ENCODE results near the gene CBARP. TPM values are rescaled to one million over a fixed set of nuclear protein-coding genes. Genes with fewer than 3 reads are reported as not detected.
A peak's percentile ranks its signal among the peaks of the same experiment; 100 is the strongest.

The CBARP gene
- total and polyA plus RNA-seq, 2 of the 13 experiments (the other 11 are each of a cell fraction or from before 2014, with no cell fraction given), result 1.2 to 1.4 TPM

DNA sequence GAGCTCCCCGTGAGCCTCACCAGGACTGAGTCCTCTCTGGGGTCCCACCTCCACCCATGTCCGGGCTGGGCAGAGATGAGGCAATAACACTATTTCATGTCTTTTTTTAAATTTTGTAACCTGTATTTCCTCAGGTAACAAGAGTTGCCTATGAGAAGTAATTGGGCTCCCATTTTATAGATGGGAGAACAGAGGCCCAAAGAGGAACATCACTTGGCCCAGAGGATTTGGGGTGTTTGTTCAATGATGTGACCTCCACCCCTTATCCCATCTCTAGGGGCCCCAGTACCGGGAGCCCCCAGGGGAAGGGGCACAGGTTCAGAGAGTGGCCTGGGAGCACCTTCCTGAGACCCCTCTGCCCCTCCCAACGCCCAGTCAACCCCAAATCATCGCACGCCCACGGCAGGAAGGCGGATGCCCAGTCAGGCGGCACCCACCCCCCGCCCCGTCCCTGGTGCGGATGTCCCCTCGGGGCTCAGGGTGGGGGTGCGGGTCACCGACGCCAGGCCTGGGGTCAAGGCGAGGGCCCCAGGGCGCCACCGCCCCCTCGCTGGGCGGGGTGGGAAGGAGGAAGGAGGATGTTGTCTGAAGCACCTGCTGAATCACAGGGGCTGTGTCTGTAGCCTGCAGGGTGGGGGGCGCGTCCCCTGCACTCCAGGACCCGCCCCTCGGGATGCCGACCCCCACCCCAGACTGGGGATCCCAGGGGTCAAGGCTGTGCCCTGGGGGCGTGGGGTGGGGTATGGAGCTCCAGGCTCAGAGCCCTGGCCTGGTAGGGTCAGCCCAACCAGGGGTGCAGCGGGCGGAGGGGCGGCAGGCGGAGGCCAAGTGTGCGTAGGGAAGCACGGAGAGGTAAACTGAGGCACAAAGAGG lies 22.3 kb upstream of the CBARP start:
- BruUV-seq (replicated peaks), result no TSS peak
- H3K9ac ChIP-seq (ENCODE audit: insufficient read depth, low read depth, low read length), result peak overlapping the region; percentile 64; the same call in 1 of the 2 replicates
- H3K36me3 ChIP-seq (replicated peaks in 1 of 2; ENCODE audit: control insufficient read depth in 1 of 2, insufficient read depth in 2 of 2, low read length in 2 of 2), result peaks cover 10 to 27% of the 10 kb centered on the region in 2 experiments; a peak in 4 of 5 replicates
- peak; percentile 14 for ATAC-seq
- H3K9me3 ChIP-seq (ENCODE audit: low read length), result no peaks in the 10 kb centered on the region
- no peak overlapping the region for H2AFZ ChIP-seq (ENCODE audit: low read length)
- no peak for FAIRE-seq
- H3K27me3 ChIP-seq (ENCODE audit: control insufficient read depth in 1 of 2, insufficient read depth in 2 of 2, low read length in 2 of 2), result no peaks in the 10 kb centered on the region
- POLR2A ChIA-PET, result interaction anchor here (0.9 to 13.7 kb wide), 6 partner anchors 4 to 143 kb away, joined by 3 to 668 read pairs (median 234); partner anchors contain the start of genes ATP5F1D, CIRBP, FAM174C and MIDN
- peaks cover 7% of the 10 kb centered on the region for H3K79me2 ChIP-seq (ENCODE audit: insufficient read depth, low read length)
- 4% methylated on average over 8 of the region's 33 CpGs for WGBS (ENCODE audit: low lambda C conversion rate)
- CTCF ChIA-PET (ENCODE audit: low intra/inter-chr PET ratio, low total read pairs), result no interaction called here
- DNase-seq (ENCODE audit: low spot score), result no peak
- intact Hi-C loops (cut with micrococcal nuclease; ENCODE audit: unreplicated experiment) (no loop called here), in situ Hi-C loops (cut with HindIII; ENCODE audit: extremely low pct_ligation_motif_present, low pct_unique_long_range_greater_than_20kb) (no loop called here)
- H3K4me3 ChIP-seq (replicated peaks in 1 of 3; ENCODE audit: insufficient read depth in 1 of 3, low read depth in 2 of 3, low read length in 3 of 3), result peak overlapping the region; percentile 19 to 67 (median 46); a peak in 4 of 6 replicates
- peaks cover 37% of the 10 kb centered on the region; the same call in 1 of the 2 replicates for H4K20me1 ChIP-seq (ENCODE audit: insufficient read depth, low read length)
- H3K4me2 ChIP-seq (ENCODE audit: low read depth, low read length), result peak overlapping the region; percentile 79
- peak overlapping the region; percentile 85 for H3K27ac ChIP-seq (ENCODE audit: extremely low read length, insufficient read depth, low read length)
- peaks cover 87% of the 10 kb centered on the region for H3K4me1 ChIP-seq (ENCODE audit: insufficient read depth, low read length)
- peak; percentile 28; the same call in 1 of the 2 replicates for TF ChIP-seq HNRNPL (IDR thresholded peaks at IDR 0.05; ENCODE audit: low read depth, low read length)
- no peak; the same call in 1 of the 2 replicates for TF ChIP-seq RAD21 (CRISPR knock-in tag; IDR thresholded peaks at IDR 0.05)
- TF ChIP-seq EP300 (IDR thresholded peaks at IDR 0.05; ENCODE audit: low read depth in 2 of 2, low read length in 2 of 2), result no peak
- TF ChIP-seq EP300 (CRISPR knock-in tag; IDR thresholded peaks at IDR 0.05; ENCODE audit: borderline replicate concordance), result peak; percentile 20; the same call in 1 of the 2 replicates
- peak; percentile 59 for TF ChIP-seq SAP130 (CRISPR knock-in tag; IDR thresholded peaks at IDR 0.05; ENCODE audit: low read depth)
- no peak for TF ChIP-seq ZBTB26 (CRISPR knock-in tag; IDR thresholded peaks at IDR 0.05; ENCODE audit: borderline replicate concordance)
- TF ChIP-seq GLMP (CRISPR knock-in tag; IDR thresholded peaks at IDR 0.05; ENCODE audit: borderline replicate concordance), result no peak
- TF ChIP-seq CHD4 (IDR thresholded peaks at IDR 0.05; ENCODE audit: borderline replicate concordance, low read length), result peak; percentile 94; the same call in 1 of the 2 replicates
- peak; percentile 45 for TF ChIP-seq HDAC1 (CRISPR knock-in tag; IDR thresholded peaks at IDR 0.05)
- 0 out of 2 replicates have a peak, but pooled peaks have one; percentile 7 for TF ChIP-seq ADNP (CRISPR knock-in tag; IDR thresholded peaks at IDR 0.05)
- no peak for TF ChIP-seq ZNF550 (CRISPR knock-in tag; IDR thresholded peaks at IDR 0.05; ENCODE audit: borderline replicate concordance)
- TF ChIP-seq RARA (CRISPR knock-in tag; IDR thresholded peaks at IDR 0.05), result peak; percentile 88
- 0 out of 2 replicates have a peak, but pooled peaks have one; percentile 6 for TF ChIP-seq EED (CRISPR knock-in tag; IDR thresholded peaks at IDR 0.05)
- 0 out of 2 replicates have a peak, but pooled peaks have one; percentile 13 for TF ChIP-seq CSRNP1 (CRISPR knock-in tag; IDR thresholded peaks at IDR 0.05)
- 0 out of 2 replicates have a peak, but pooled peaks have one; percentile 10 for TF ChIP-seq ZNF670 (CRISPR knock-in tag; IDR thresholded peaks at IDR 0.05; ENCODE audit: borderline replicate concordance)
- no peak for TF ChIP-seq NBN (conservative IDR thresholded peaks at IDR 0.05)
- TF ChIP-seq LCORL (IDR thresholded peaks at IDR 0.05), result no peak
- 0 out of 2 replicates have a peak, but pooled peaks have one; percentile 51 for TF ChIP-seq LCORL (CRISPR knock-in tag; IDR thresholded peaks at IDR 0.05)
- TF ChIP-seq HNRNPK (IDR thresholded peaks at IDR 0.05; ENCODE audit: low read depth, low read length, poor library complexity, severe bottlenecking), result peak; percentile 60
- no peak for TF ChIP-seq ZNF713 (CRISPR knock-in tag; IDR thresholded peaks at IDR 0.05)
- no peak for TF ChIP-seq ZNF557 (CRISPR knock-in tag; IDR thresholded peaks at IDR 0.05)
